GM19023 (cell line): ENCODE data around the gene CTSL.

Experiments used
- ATAC-seq: cut with Tn5 transposase; IDR thresholded peaks from one replicate; pipeline ENCODE4 v1.9.1; 2021; ENCODE audit warnings: mild to moderate bottlenecking, moderate library complexity; ENCODE audit not compliant: unreplicated experiment

CTSL gene

GRCh38 chr9:87725900-87726709 lies at the start of gene CTSL:
TSS of gene CTSL (plus strand) at chr9:87726119. CDS start at chr9:87727604, 1,485 bp downstream.
- no peak for ATAC-seq

- no peak for ATAC-seq
Measured at GRCh38 chr9:87676976-87677775, 48.7 kb upstream of the CTSL start.

- no peak for ATAC-seq
Measured at GRCh38 chr9:87677776-87678587, 47.9 kb upstream of the CTSL start.

GRCh38 chr9:87678650-87679355 lies 47.1 kb upstream of the CTSL start:
- ATAC-seq: no peak

- ATAC-seq: no peak
Measured at GRCh38 chr9:87681271-87682061, 44.5 kb upstream of the CTSL start.

- no peak for ATAC-seq
Measured at GRCh38 chr9:87682085-87682484, 43.8 kb upstream of the CTSL start.

- no peak for ATAC-seq
Measured at GRCh38 chr9:87682618-87683017, 43.3 kb upstream of the CTSL start.

- no peak for ATAC-seq
Measured at GRCh38 chr9:87683751-87684626, 41.9 kb upstream of the CTSL start.

- no peak for ATAC-seq
Measured at GRCh38 chr9:87684627-87685219, 41.2 kb upstream of the CTSL start.

- ATAC-seq: no peak
Measured at GRCh38 chr9:87685441-87685840, 40.5 kb upstream of the CTSL start.

- no peak for ATAC-seq
Measured at GRCh38 chr9:87685871-87686519, 39.9 kb upstream of the CTSL start.

- ATAC-seq: no peak
Measured at GRCh38 chr9:87686520-87687090, 39.3 kb upstream of the CTSL start.

- ATAC-seq: no peak
Measured at GRCh38 chr9:87687207-87687606, 38.7 kb upstream of the CTSL start.

GRCh38 chr9:87694236-87694755 lies 31.6 kb upstream of the CTSL start:
- no peak for ATAC-seq

GRCh38 chr9:87695523-87695922 lies 30.4 kb upstream of the CTSL start:
- ATAC-seq: no peak

- ATAC-seq: no peak
Measured at GRCh38 chr9:87696641-87697040, 29.3 kb upstream of the CTSL start.

GRCh38 chr9:87698069-87698809 lies 27.7 kb upstream of the CTSL start:
- ATAC-seq: no peak
